HepG2 (cell line): Measurements from ENCODE around the gene SLC39A10. TPM values are rescaled to one million over a fixed set of nuclear protein-coding genes. Genes with fewer than 3 reads are reported as not detected.
"Not testable (repeated sequence)": the region's sequence is repeated elsewhere in the genome, so short reads cannot be mapped to it uniquely, and the experiment has no call there.

ENCODE experiments used
- ATAC-seq: fragments of 200-7000 bp; cut with Tn5 transposase; 3 replicates; pipeline ENCODE4 v1.9.1; 2020; ENCODE audit warnings: mild to moderate bottlenecking, moderate library complexity
- BruUV-seq: library from RNA; stranded (reverse); fragments of 400-500 nt; replicated peaks from 2 replicates; lab custom pipeline; 2021; lab: Mats Ljungman, UMichigan
- CTCF ChIA-PET: fragments of 300-600 bp; formaldehyde crosslinking; extraction: SDS; loops from one replicate; lab custom pipeline; 2021; ENCODE audit warnings: low total read pairs, inconsistent platforms, low intra/inter-chr PET ratio; lab: Yijun Ruan, JAX
- POLR2A ChIA-PET: fragments of 350-600 bp; sonication (Branson Sonifier 250); formaldehyde crosslinking; loops from one replicate; lab custom pipeline; 2020; ENCODE audit warnings: antibody characterized with exemption, inconsistent platforms; lab: Yijun Ruan, JAX
- DNase-seq: peaks from one replicate; pipeline ENCODE4 v3.0.0-alpha.2; 2015; ENCODE audit warnings: low spot score
- FAIRE-seq: peaks from 3 replicates; lab custom pipeline; 2011; peaks lifted over from hg19 to GRCh38; lab: Jason Lieb, UNC
- H2AFZ ChIP-seq: one replicate; pipeline ENCODE4 v1.6.1; 2011; ENCODE audit warnings: low read length, inconsistent platforms
- H3K27ac ChIP-seq: fragments of 300-600 bp; 3 replicates; pipeline ENCODE4 v1.8.0; 2011; ENCODE audit warnings: mixed run types, mild to moderate bottlenecking, mixed read lengths, low read length, inconsistent platforms; ENCODE audit not compliant: insufficient read depth; ENCODE audit errors: extremely low read length
- H3K27me3 ChIP-seq, 2 experiments: fragments of 200-600 bp in 1 of 2; 2 replicates in 1 of 2; 3 replicates in 1 of 2; pipeline versions ENCODE4 v1.6.0 to v1.8.0; 2011; ENCODE audit warnings: low read length in 2 of 2, mild to moderate bottlenecking in 2 of 2, moderate library complexity in 2 of 2, inconsistent platforms in 1 of 2; ENCODE audit not compliant: insufficient read depth in 2 of 2, control insufficient read depth in 1 of 2
- H3K36me3 ChIP-seq, 2 experiments: fragments of 200-600 bp in 1 of 2; replicated peaks in 1 of 2; 2 replicates in 1 of 2; 3 replicates in 1 of 2; pipeline versions ENCODE4 v1.5.1 to v1.8.0; 2011; ENCODE audit warnings: low read length in 2 of 2, inconsistent platforms in 1 of 2; ENCODE audit not compliant: insufficient read depth in 2 of 2, control insufficient read depth in 1 of 2
- H3K4me1 ChIP-seq: 2 replicates; pipeline ENCODE4 v1.5.1; 2012; ENCODE audit warnings: low read length, inconsistent platforms; ENCODE audit not compliant: insufficient read depth
- H3K4me2 ChIP-seq: 2 replicates; pipeline ENCODE4 v1.6.0; 2011; ENCODE audit warnings: low read depth, low read length, inconsistent platforms
- H3K4me3 ChIP-seq, 3 experiments: fragments of 200-600 bp in 1 of 3; sonication (generic), shearing (Covaris generic) in 1 of 3; replicated peaks in 1 of 3; 2 replicates each; pipeline ENCODE4 v1.5.1; 2011 to 2016; ENCODE audit warnings: low read length in 3 of 3, inconsistent platforms in 2 of 3, low read depth in 2 of 3, mild to moderate bottlenecking in 2 of 3, control low read depth in 1 of 3, mixed read lengths in 1 of 3; ENCODE audit not compliant: insufficient read depth in 1 of 3
- H3K79me2 ChIP-seq: one replicate; pipeline ENCODE4 v1.6.1; 2011; ENCODE audit warnings: low read length, inconsistent platforms; ENCODE audit not compliant: insufficient read depth
- H3K9ac ChIP-seq: 2 replicates; pipeline ENCODE4 v1.6.0; 2011; ENCODE audit warnings: mild to moderate bottlenecking, low read depth, low read length, inconsistent platforms; ENCODE audit not compliant: insufficient read depth
- H3K9me3 ChIP-seq: 2 replicates; pipeline ENCODE4 v1.5.1; 2012; ENCODE audit warnings: mild to moderate bottlenecking, low read length
- H4K20me1 ChIP-seq: 2 replicates; pipeline ENCODE4 v1.6.0; 2011; ENCODE audit warnings: inconsistent platforms, mild to moderate bottlenecking, low read length, moderate library complexity; ENCODE audit not compliant: insufficient read depth
- KAT2B ChIP-seq: fragments of 150-350 bp; IDR thresholded peaks from 2 replicates; pipeline ENCODE4 v1.6.1; 2014; ENCODE audit warnings: low read depth, low read length, borderline replicate concordance
- RFXAP ChIP-seq: sonication (generic); formaldehyde crosslinking; IDR thresholded peaks from 2 replicates; pipeline ENCODE4 v1.4.0; 2020; ENCODE audit warnings: missing genetic modification reagents, borderline replicate concordance
- ZNF562 ChIP-seq: sonication (generic); formaldehyde crosslinking; IDR thresholded peaks from 2 replicates; pipeline ENCODE4 v1.8.0; 2022; ENCODE audit warnings: missing genetic modification reagents, borderline replicate concordance
- ZNF672 ChIP-seq: sonication (generic); formaldehyde crosslinking; IDR thresholded peaks from 2 replicates; pipeline ENCODE4 v1.8.1; 2022; ENCODE audit warnings: missing genetic modification reagents
- WGBS: methylation state at CpG from one replicate; pipeline ENCODE4 v1.1.6; 2017; ENCODE audit warnings: low lambda C conversion rate; 5-methylcytosine and 5-hydroxymethylcytosine counted together
- in situ Hi-C: cut with HindIII; loops from 2 replicates; pipeline ENCODE4 v1.10.0; 2017; ENCODE audit warnings: low pct_unique_long_range_greater_than_20kb; ENCODE audit not compliant: extremely low pct_ligation_motif_present
- intact Hi-C: fragments of 100-400 bp; cut with micrococcal nuclease; formaldehyde crosslinking; loops from one replicate; pipeline ENCODE4 v1.10.0; 2022; ENCODE audit not compliant: unreplicated experiment
- polyA plus RNA-seq, 8 experiments: library from polyadenylated mRNA; depleted of rRNA in 3 of 8; stranded (reverse) in 7 of 8; unstranded in 1 of 8; fragments of >200 nt; fragmentation: Illumina TruSeq in 4 of 8; extraction: Trizol in 4 of 8; gene quantifications; 2 replicates each; pipeline versions ENCODE4 v1.2.1 to v1.2.3, GENCODE V29; 2011 to 2016; ENCODE audit warnings: low read depth in 4 of 8, missing spikeins in 1 of 8, mixed read lengths in 1 of 8; ENCODE audit not compliant: insufficient read depth in 1 of 8
- total RNA-seq, 5 experiments: library from RNA; depleted of rRNA; stranded (reverse); fragments of >200 nt; fragmentation: Illumina TruSeq; extraction: Trizol; gene quantifications; 2 replicates each; pipeline ENCODE4 v1.2.3, GENCODE V29; 2016; ENCODE audit warnings: low read depth in 1 of 5

Gene SLC39A10
- total and polyA plus RNA-seq, 2 of the 13 experiments (the other 11 are each of a cell fraction or from before 2014, with no cell fraction given), result 13.2 to 21.0 TPM

- BruUV-seq, result no TSS peak
- no peak overlapping the region for H3K4me2 ChIP-seq
- no peaks in the 10 kb centered on the region for H3K4me1 ChIP-seq
- H4K20me1 ChIP-seq, result no peaks in the 10 kb centered on the region
- TF ChIP-seq KAT2B (no peak), ZNF672 (CRISPR knock-in tag) (no peak), RFXAP (no peak), ZNF562 (no peak)
- TF ChIP-seq, all 625 proteins: peak for 0
- Histone ChIP-seq H3K9ac (no peak overlapping the region), H3K9me3 (no peaks in the 10 kb centered on the region), H3K27me3 (peaks cover 0 to 13% of the 10 kb centered on the region in 2 experiments; a peak in 2 of 5 replicates), H3K27ac (no peak overlapping the region), H3K36me3 (no peaks in the 10 kb centered on the region), H3K79me2 (no peaks in the 10 kb centered on the region), H3K4me3 (no peak overlapping the region), H2AFZ (no peak overlapping the region)
- in situ Hi-C loops (no loop called here), intact Hi-C loops (no loop called here)
- WGBS, result 39% methylated on average over 3 of the region's 3 CpGs
- ATAC-seq, result no peak
- POLR2A ChIA-PET, result no interaction called here
- no peak for FAIRE-seq
- CTCF ChIA-PET, result no interaction called here
- no peak for DNase-seq
Measured at GRCh38 chr2:195647302-195647701, 9.7 kb upstream of the SLC39A10 start.

DNA sequence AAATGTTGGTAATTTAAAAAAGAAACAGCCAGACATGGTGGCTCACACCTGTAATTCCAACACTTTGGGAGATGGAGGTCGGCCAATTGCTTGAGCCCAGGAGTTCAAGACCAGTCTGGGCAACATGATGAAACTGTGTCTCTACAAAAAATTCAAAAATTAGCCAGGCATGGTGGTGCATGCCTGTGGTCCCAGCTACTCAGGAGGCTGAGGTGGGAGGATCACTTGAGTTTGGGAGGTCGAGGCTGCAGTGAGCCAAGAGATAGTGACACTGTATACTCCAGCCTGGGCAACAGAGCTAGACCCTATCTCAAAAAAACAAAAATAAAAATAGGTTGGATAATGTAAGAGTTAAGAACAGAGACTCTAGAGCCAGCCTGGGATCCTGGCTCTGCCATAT lies 8.7 kb upstream of the SLC39A10 start:
- peaks cover 0 to 13% of the 10 kb centered on the region in 2 experiments; a peak in 2 of 5 replicates for H3K27me3 ChIP-seq
- DNase-seq, H4K20me1 ChIP-seq, H3K27ac ChIP-seq, H3K9ac ChIP-seq, ATAC-seq, CTCF ChIA-PET, intact Hi-C loops, H3K4me3 ChIP-seq, H3K79me2 ChIP-seq, BruUV-seq, in situ Hi-C loops, H3K4me2 ChIP-seq, POLR2A ChIA-PET, FAIRE-seq, H3K4me1 ChIP-seq, H3K36me3 ChIP-seq, H2AFZ ChIP-seq, H3K9me3 ChIP-seq: not testable (repeated sequence)
- 8% methylated on average over 2 of the region's 2 CpGs for WGBS
